Naive thymus-derived CD4-positive, alpha-beta T cell (primary cell): ENCODE results near the gene FAM151A. TPM values are rescaled to one million over a fixed set of nuclear protein-coding genes. Genes with fewer than 3 reads are reported as not detected.
A peak's percentile ranks its signal among the peaks of the same experiment; 100 is the strongest.

Source experiments
- ATAC-seq: fragments of 150-1000 bp; cut with Tn5 transposase; 2 replicates; pipeline ENCODE4 v1.10.0; 2021; ENCODE audit warnings: mild to moderate bottlenecking, moderate library complexity
- CTCF ChIA-PET: fragments of 350-600 bp; sonication (Branson Sonifier 250); formaldehyde crosslinking; loops from one replicate; lab custom pipeline; 2021; ENCODE audit warnings: antibody characterized with exemption; lab: Charles Lee
- POLR2A ChIA-PET: fragments of 350-600 bp; sonication (Branson Sonifier 250); formaldehyde crosslinking; loops from one replicate; lab custom pipeline; 2021; ENCODE audit warnings: antibody characterized with exemption, inconsistent platforms; lab: Charles Lee
- DNase-seq, 9 donors: peaks; one replicate each; pipeline versions ENCODE4 v3.0.0 to v3.0.0-alpha.2; 2020 to 2022; ENCODE audit warnings: mixed read lengths in 1 of 9
- H3K27ac ChIP-seq: one replicate; pipeline ENCODE4 v1.7.0; 2013; ENCODE audit warnings: mild to moderate bottlenecking, low read depth, low read length, moderate library complexity
- H3K27me3 ChIP-seq, 2 donors: one replicate each; pipeline ENCODE4 v1.7.0; 2013; ENCODE audit warnings: low read length in 2 of 2, mild to moderate bottlenecking in 2 of 2, moderate library complexity in 2 of 2; ENCODE audit not compliant: control insufficient read depth in 2 of 2, insufficient read depth in 2 of 2
- H3K36me3 ChIP-seq, 3 experiments: 1 replicate in 2 of 3; 2 replicates in 1 of 3; pipeline ENCODE4 v1.7.0; 2013; ENCODE audit warnings: low read length in 3 of 3, mild to moderate bottlenecking in 3 of 3, moderate library complexity in 1 of 3; ENCODE audit not compliant: insufficient read depth in 3 of 3, control insufficient read depth in 2 of 3
- H3K4me1 ChIP-seq, 2 donors: one replicate each; pipeline ENCODE4 v1.7.0; 2013; ENCODE audit warnings: low read length in 2 of 2, mild to moderate bottlenecking in 2 of 2, moderate library complexity in 1 of 2; ENCODE audit not compliant: control insufficient read depth in 2 of 2, insufficient read depth in 2 of 2
- H3K4me3 ChIP-seq: 2 replicates; pipeline ENCODE4 v1.7.0; 2013; ENCODE audit warnings: mild to moderate bottlenecking, low read length
- H3K9me3 ChIP-seq, 3 experiments: 1 replicate in 2 of 3; 2 replicates in 1 of 3; pipeline ENCODE4 v1.7.0; 2013; ENCODE audit warnings: low read length in 3 of 3; ENCODE audit not compliant: control insufficient read depth in 2 of 3
- H3K27ac Mint-ChIP-seq, 9 donors: one replicate each; pipeline ENCODE4 v1.8.0; 2020 to 2022; ENCODE audit warnings: mixed read lengths in 9 of 9, mild to moderate bottlenecking in 8 of 9, moderate library complexity in 5 of 9, inconsistent platforms in 2 of 9
- H3K27me3 Mint-ChIP-seq, 5 donors: one replicate each; pipeline ENCODE4 v1.8.0; 2021 to 2022; ENCODE audit warnings: mixed read lengths in 5 of 5, mild to moderate bottlenecking in 1 of 5
- H3K36me3 Mint-ChIP-seq, 5 donors: one replicate each; pipeline ENCODE4 v1.8.0; 2020 to 2022; ENCODE audit warnings: mixed read lengths in 5 of 5, mild to moderate bottlenecking in 3 of 5, inconsistent platforms in 1 of 5
- H3K4me1 Mint-ChIP-seq, 7 donors: one replicate each; pipeline ENCODE4 v1.8.0; 2020 to 2022; ENCODE audit warnings: mixed read lengths in 7 of 7, mild to moderate bottlenecking in 3 of 7, inconsistent platforms in 1 of 7
- H3K4me3 Mint-ChIP-seq, 10 donors: one replicate each; pipeline ENCODE4 v1.8.0; 2020 to 2022; ENCODE audit warnings: mild to moderate bottlenecking in 10 of 10, mixed read lengths in 10 of 10, moderate library complexity in 6 of 10, inconsistent platforms in 2 of 10
- H3K9me3 Mint-ChIP-seq, 11 donors: one replicate each; pipeline ENCODE4 v1.8.0; 2020 to 2022; ENCODE audit warnings: mixed read lengths in 11 of 11, mild to moderate bottlenecking in 4 of 11, inconsistent platforms in 1 of 11, moderate library complexity in 1 of 11
- intact Hi-C, 2 donors: fragments of 100-400 bp; cut with micrococcal nuclease; formaldehyde crosslinking; loops; one replicate each; pipeline ENCODE4 v1.15.1; 2023
- polyA plus RNA-seq, 2 donors: library from polyadenylated mRNA; unstranded; fragments of 300-500 nt; fragmentation: Illumina TruSeq; gene quantifications; one replicate each; pipeline ENCODE4 v1.2.3, GENCODE V29; 2021
- total RNA-seq, 6 experiments: library from RNA in 5 of 6; stranded (reverse) in 5 of 6; gene quantifications; 1 replicate in 5 of 6; 2 replicates in 1 of 6; pipeline ENCODE4 v1.2.3 and lab custom pipeline; 2021 to 2026

The FAM151A gene
- total and polyA plus RNA-seq, 7 experiments from 2014 or later: not detected

DNA sequence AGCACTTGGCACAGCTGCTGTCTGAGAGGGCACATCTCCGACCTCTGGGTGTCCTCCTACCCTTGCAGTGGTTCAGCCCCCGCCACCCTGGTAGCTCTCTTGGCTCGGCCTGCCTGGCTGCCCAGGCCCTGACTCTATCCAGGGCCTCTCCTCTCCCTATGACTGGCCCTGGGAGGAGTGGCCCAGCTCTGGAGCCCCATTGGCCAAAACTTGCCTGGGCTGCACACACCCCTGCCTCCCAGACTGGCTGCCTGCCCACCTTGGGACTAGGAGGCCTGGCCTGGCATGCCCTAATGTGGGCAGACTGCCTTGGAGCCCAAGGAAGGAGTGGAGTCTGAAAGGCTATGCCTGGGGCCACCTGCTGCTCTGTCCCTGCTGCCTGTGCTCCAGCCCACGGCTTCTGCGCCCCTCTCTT lies 41.7 kb downstream of the FAM151A start:
- DNase-seq: no peak
- POLR2A ChIA-PET: no interaction called here

DNA sequence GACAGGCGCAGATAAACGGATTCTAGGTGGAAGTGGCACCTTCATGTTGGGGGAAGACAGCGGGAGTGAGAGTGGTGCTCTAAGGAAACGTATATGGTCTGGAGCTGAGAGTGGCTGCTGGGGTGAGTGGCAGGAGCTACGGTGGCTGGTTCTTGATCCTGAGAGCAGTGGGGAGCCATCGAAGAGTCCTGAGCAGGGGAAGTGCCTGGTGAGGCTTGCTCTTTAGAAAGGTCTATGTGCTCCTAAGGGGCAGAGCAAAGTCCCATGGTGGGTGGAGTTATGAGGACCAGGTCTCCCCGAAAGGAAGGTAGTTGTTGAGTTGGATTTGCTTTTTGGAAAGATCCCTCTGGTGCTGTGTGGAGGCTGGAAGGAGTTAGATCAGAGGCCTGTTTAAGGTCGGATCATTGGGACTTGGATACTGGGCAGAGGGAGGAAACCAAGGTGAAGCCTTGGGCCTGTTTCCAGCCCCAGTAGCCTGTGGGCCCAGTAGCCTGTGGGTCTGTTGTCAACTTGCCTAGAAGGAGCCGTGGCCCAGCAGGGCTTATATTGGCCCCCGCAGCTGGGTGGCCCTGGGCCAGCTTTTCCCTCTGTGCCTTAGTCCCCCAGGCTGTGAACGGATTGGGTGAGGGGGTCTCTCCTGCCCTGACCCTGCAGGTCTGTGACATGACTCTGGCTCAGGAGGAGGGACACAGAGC lies 42.3 kb downstream of the FAM151A start:
- Mint-ChIP-seq H3K27ac (peak overlapping the region in 1 of 9 donors; percentile 14), H3K4me1 (peaks cover 0 to 1% (median 0%) of the 10 kb centered on the region in 7 donors), H3K36me3 (no peaks in the 10 kb centered on the region), H3K27me3 (no peaks in the 10 kb centered on the region), H3K9me3 (peaks cover 0 to 3% (median 0%) of the 10 kb centered on the region in 11 donors), H3K4me3 (no peak overlapping the region)
- H3K36me3 ChIP-seq: no peaks in the 10 kb centered on the region
- H3K4me3 ChIP-seq: no peak overlapping the region
- H3K27ac ChIP-seq: no peak overlapping the region
- CTCF ChIA-PET: no interaction called here
- no peaks in the 10 kb centered on the region for H3K27me3 ChIP-seq
- no peaks in the 10 kb centered on the region for H3K4me1 ChIP-seq
- no peaks in the 10 kb centered on the region for H3K9me3 ChIP-seq
- no peak for DNase-seq
- intact Hi-C loops: no loop called here
- POLR2A ChIA-PET: no interaction called here
- peak; percentile 10 for ATAC-seq

More for the DNA sequence above, 41.7 kb downstream of the FAM151A start:
- no peaks in the 10 kb centered on the region for H3K9me3 ChIP-seq
- no peaks in the 10 kb centered on the region for H3K27me3 Mint-ChIP-seq
- ATAC-seq: no peak
- no peak overlapping the region for H3K4me3 Mint-ChIP-seq
- H3K4me1 Mint-ChIP-seq: peaks cover 0 to 1% (median 0%) of the 10 kb centered on the region in 7 donors
- peaks cover 0 to 3% (median 0%) of the 10 kb centered on the region in 11 donors for H3K9me3 Mint-ChIP-seq
- CTCF ChIA-PET: no interaction called here
- H3K36me3 ChIP-seq: no peaks in the 10 kb centered on the region
- intact Hi-C loops: no loop called here
- no peaks in the 10 kb centered on the region for H3K36me3 Mint-ChIP-seq
- H3K4me3 ChIP-seq: no peak overlapping the region
- no peak overlapping the region for H3K27ac Mint-ChIP-seq
- H3K27ac ChIP-seq: no peak overlapping the region
- no peaks in the 10 kb centered on the region for H3K4me1 ChIP-seq
- no peaks in the 10 kb centered on the region for H3K27me3 ChIP-seq

DNA sequence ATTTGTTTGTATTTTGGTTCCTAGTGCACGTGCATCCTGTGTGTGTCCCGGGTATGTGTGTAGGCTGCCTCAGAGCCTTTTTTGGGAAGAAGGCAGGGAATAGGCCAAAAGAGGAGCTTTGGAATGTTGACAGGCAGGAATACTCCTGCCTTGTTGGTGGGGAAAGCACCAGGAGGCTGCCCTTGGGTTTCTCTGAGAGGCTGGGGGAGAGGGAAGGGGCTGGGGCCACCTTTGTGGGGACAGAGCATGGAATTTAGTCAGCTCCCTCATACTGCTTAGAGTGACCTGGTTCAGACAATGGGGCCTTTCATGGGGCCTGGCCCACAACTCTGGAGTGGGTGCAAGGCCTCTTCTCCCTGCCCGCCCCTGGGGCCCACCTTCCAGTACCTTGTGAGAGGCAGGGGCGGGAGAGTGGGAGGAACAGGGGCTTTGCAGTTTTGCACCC lies 44.0 kb downstream of the FAM151A start:
- Mint-ChIP-seq H3K27ac (no peak overlapping the region), H3K27me3 (no peaks in the 10 kb centered on the region), H3K4me3 (no peak overlapping the region), H3K36me3 (no peaks in the 10 kb centered on the region), H3K4me1 (peaks cover 0 to 1% (median 0%) of the 10 kb centered on the region in 7 donors), H3K9me3 (peaks cover 0 to 3% (median 0%) of the 10 kb centered on the region in 11 donors)
- Histone ChIP-seq H3K27me3 (no peaks in the 10 kb centered on the region), H3K27ac (no peak overlapping the region), H3K36me3 (no peaks in the 10 kb centered on the region), H3K4me1 (no peaks in the 10 kb centered on the region), H3K4me3 (no peak overlapping the region), H3K9me3 (no peaks in the 10 kb centered on the region)
- intact Hi-C loops: no loop called here
- DNase-seq: no peak
- ChIA-PET CTCF (no interaction called here), POLR2A (no interaction called here)
- ATAC-seq: no peak

DNA sequence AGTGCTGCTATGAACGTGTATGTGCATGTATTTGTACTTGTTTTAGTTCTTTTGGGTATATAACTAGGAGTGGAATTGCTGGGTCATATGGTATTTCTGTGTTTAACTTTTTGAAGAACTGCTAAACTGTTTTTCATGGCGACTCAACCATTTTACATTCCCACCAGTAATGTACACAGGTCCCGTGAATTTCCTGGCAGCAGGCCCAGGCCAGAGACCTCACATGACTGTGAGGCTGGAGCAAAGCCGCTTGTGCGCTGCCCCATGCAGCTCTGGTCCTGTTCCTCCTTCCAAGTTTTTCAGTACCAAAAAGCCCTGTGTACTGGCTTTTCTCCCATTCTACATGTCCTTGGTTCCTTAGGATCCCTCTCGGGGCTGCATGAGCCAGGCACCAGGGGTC lies 45.7 kb downstream of the FAM151A start:
- Mint-ChIP-seq H3K4me3 (no peak overlapping the region), H3K27ac (no peak overlapping the region)
- CTCF ChIA-PET: no interaction called here

DNA sequence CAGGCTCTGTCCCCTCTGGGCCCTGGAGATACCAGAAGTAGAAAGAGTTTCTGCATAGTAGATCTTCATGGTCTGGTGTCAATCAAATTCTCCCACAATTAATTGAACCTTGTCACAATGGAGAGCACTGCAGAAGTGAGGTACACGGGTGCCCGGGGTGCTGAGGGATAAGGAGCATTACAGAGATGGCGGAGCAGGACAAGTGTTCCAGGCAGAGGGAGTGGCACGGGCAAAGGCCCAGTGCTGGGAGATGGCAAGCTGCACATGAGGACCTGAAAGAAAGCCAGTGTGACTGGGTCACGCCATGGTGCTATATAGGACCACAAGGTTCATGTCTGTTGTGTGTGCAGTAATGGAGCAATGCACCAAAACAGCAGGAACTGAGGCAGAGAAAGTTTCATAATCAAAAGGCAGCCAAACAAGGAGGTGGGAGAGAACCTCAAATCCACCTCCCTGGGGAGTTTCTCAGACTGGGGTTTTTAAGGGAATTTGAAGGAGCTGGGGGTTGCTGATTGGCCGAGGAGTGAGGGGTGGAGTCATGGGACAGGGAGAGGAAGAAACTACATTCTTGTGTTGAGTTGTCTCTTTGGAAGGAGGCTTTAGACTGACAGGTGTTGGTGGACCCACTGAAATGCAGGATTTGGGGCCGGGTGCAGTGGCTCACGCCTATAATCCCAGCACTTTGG lies 47.6 kb downstream of the FAM151A start:
- H3K4me3 Mint-ChIP-seq: no peak overlapping the region
- no peaks in the 10 kb centered on the region for H3K36me3 ChIP-seq
- H3K4me1 ChIP-seq: no peaks in the 10 kb centered on the region
- no peak overlapping the region for H3K27ac ChIP-seq
- ATAC-seq: no peak
- H3K27ac Mint-ChIP-seq: no peak overlapping the region
- H3K9me3 Mint-ChIP-seq: peaks cover 0 to 3% (median 0%) of the 10 kb centered on the region in 11 donors
- no peaks in the 10 kb centered on the region for H3K27me3 Mint-ChIP-seq
- ChIA-PET POLR2A (interaction anchor here (0.9 kb wide), 1 partner anchor 12 kb away, joined by 3 read pairs; no protein-coding TSS in a partner anchor), CTCF (interaction anchor here (0.6 kb wide), 1 partner anchor 257 kb away, joined by 3 read pairs; no protein-coding TSS in a partner anchor)
- H3K36me3 Mint-ChIP-seq: no peaks in the 10 kb centered on the region
- no peak for DNase-seq
- peaks cover 0 to 7% (median 0%) of the 10 kb centered on the region in 7 donors for H3K4me1 Mint-ChIP-seq
- intact Hi-C loops: no loop called here
- no peaks in the 10 kb centered on the region for H3K27me3 ChIP-seq
- H3K9me3 ChIP-seq: no peaks in the 10 kb centered on the region
- no peak overlapping the region for H3K4me3 ChIP-seq

More for the DNA sequence above, 45.7 kb downstream of the FAM151A start:
- intact Hi-C loops: no loop called here
- peaks cover 0 to 1% (median 0%) of the 10 kb centered on the region in 7 donors for H3K4me1 Mint-ChIP-seq
- Histone ChIP-seq H3K4me1 (no peaks in the 10 kb centered on the region), H3K4me3 (no peak overlapping the region), H3K27ac (no peak overlapping the region), H3K9me3 (no peaks in the 10 kb centered on the region), H3K36me3 (no peaks in the 10 kb centered on the region), H3K27me3 (no peaks in the 10 kb centered on the region)
- no peaks in the 10 kb centered on the region for H3K27me3 Mint-ChIP-seq
- H3K9me3 Mint-ChIP-seq: peaks cover 0 to 3% (median 0%) of the 10 kb centered on the region in 11 donors
- POLR2A ChIA-PET: no interaction called here
- H3K36me3 Mint-ChIP-seq: no peaks in the 10 kb centered on the region
- no peak for DNase-seq
- ATAC-seq: no peak

DNA sequence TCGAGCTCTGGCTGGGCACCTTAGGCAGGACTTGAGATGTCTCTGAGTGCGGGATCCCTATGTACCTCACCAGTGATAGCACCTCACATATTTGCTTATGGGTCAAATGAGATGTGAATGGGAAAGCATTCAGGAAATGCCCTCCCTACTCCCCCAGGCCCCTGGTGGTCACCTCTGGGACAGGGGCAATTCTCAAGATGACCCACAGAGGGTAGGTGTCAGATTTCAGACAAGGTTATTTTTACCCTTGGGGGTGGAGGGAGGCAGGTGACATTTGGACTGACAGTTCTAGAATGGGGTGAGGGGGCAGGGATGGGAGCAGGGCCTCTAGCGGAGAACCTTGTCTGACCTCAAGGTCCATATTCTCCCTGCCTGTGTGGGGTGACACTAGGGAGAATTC lies 48.2 kb downstream of the FAM151A start:
- no peaks in the 10 kb centered on the region for H3K36me3 ChIP-seq
- no peaks in the 10 kb centered on the region for H3K36me3 Mint-ChIP-seq
- ChIA-PET POLR2A (no interaction called here), CTCF (no interaction called here)
- H3K27me3 ChIP-seq: no peaks in the 10 kb centered on the region
- no peaks in the 10 kb centered on the region for H3K9me3 ChIP-seq
- H3K4me1 ChIP-seq: no peaks in the 10 kb centered on the region
- H3K9me3 Mint-ChIP-seq: peaks cover 0 to 3% (median 0%) of the 10 kb centered on the region in 11 donors
- intact Hi-C loops: no loop called here
- H3K27ac Mint-ChIP-seq: no peak overlapping the region
- ATAC-seq (no peak), DNase-seq (no peak)
- H3K27me3 Mint-ChIP-seq: no peaks in the 10 kb centered on the region
- H3K4me3 ChIP-seq: no peak overlapping the region
- no peak overlapping the region for H3K4me3 Mint-ChIP-seq
- H3K27ac ChIP-seq: no peak overlapping the region
- peaks cover 0 to 7% (median 0%) of the 10 kb centered on the region in 7 donors for H3K4me1 Mint-ChIP-seq
